ENCODE data around the gene ZNF41.

ZNF41 gene

DNA sequence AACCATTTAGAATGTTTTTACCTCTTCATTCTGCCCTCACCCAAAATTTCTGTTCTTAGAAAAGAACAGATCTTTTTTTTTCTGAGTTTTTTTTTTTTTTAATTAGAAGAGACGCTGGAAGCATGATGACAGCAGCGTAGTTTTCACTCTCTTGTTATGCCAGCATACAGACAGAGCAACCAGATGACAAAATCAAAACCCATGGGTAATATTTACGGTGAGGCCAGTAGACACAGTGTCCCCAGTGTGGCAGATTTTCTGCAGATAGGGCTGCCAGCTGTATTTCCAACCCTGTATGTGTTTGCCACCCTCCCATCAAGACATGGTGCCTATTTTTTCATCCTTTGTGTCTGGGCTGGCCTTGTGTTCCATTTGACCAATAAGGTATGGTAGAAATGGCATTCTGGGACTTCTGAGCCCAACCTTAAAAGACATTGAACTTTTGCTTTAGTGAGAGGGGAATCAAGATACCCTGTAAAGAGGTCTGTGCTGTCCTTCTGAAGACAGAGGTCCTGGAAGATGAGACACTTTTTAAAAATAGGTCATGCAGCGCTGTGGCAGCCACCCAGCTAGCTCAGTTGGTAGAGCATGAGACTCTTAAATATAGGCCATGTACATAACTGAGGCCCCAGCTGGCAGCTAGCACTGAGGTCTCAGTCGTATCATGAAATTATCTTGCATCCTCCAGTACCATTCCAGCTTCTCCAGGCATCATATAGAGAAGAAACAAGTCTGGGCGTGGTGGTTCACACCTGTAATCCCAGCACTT is 6.7 kb upstream of the ZNF41 start:
- DNase-seq, result no peak

DNA sequence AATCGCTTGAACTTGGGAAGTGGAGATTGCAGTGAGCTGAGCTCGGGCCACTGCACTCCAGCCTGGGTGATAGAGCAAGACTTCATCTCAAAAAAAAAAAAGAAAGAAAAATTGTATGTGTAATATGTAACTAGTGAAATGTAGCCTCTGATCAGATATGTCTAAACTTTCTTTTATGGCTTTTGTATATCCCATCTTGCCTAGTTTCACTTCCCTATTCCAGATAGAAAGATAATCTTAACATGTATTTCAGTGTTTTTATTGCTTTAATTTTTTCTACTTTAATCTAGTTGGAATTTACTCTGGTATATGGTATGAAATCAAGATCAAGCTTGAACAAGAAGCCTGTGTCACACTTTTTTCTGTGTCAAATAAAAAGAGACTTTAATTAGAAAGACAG is 1.9 kb upstream of the ZNF41 start:
- peak; percentile 35 for DNase-seq

DNA sequence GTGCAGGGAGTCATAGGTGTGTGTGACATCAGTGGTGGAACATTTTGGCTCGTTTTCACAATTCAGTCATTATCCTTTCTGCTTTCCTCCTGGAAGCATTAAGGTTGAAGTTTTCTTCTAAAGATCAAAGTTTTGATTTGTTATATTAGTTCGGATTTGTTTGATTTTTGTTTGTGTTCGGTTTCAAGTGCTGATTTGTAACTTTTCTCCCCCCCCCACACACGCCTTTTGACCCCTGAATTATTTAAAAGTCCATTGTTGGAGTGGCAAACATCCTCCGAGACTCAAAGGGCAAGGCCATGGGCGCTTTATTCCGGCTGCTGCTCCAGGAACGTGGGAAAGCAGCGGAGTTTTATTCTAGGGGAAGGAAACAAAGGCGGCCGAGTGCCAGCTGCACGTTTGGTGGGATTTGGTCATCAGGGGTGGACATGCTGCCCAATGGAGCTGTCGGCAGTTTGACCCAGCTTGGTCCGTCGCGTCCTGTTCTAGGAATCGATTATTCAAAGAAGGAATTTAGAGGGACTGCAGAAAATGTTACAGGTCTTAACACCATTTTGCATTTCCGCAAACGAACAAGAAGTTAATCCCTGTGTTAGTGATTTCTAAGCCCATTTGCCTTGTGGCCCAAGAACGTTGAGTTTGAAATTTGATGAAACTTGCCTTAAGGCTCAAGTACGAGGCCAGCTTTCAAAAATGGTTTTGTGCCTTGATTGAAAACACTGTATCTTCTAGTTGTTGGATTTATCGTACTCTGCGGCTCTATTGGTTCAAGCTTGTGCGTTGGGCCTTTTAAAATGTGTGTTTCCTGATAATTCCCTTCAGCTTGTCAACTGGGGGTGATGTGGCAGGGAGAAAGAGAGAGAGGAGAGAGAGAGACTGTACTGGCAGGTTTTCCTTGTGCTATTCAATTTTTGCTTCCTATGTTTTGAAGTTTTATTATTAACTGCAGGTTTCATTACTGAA is 565 bp upstream of the ZNF41 start:
- peak; percentile 12 for DNase-seq

GRCh38 chrX:47482065-47482511 is 934 bp downstream of the ZNF41 start:
- DNase-seq, result no peak

- no peak for DNase-seq
Observed at GRCh38 chrX:47481160-47481559, 1.9 kb downstream of the ZNF41 start.

GRCh38 chrX:47480576-47480975 is 2.4 kb downstream of the ZNF41 start:
- no peak for DNase-seq

DNA sequence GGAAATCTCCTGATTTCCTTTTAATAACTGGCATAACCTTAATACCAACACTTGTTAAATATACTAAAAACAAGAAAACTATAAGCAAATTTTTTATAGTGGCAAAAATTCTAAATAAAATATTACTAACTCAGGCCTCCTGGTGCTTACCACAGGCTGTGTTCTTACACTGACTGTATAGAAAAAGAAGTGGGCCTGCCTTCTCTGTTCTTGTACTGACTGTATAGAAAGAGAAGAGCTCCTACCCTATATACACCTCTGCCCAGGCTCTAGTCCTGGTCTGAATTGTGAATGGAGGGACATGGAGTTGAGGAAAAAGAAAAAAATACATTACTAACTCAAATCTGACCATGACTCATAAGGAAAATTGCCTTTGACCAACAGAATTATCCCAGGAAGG is 7.5 kb downstream of the ZNF41 start:
- DNase-seq, result no peak

GRCh38 chrX:47467106-47467505 is 15.9 kb downstream of the ZNF41 start:
- DNase-seq, result no peak

GRCh38 chrX:47460561-47460960 is 22.5 kb downstream of the ZNF41 start:
- DNase-seq, result no peak

DNA sequence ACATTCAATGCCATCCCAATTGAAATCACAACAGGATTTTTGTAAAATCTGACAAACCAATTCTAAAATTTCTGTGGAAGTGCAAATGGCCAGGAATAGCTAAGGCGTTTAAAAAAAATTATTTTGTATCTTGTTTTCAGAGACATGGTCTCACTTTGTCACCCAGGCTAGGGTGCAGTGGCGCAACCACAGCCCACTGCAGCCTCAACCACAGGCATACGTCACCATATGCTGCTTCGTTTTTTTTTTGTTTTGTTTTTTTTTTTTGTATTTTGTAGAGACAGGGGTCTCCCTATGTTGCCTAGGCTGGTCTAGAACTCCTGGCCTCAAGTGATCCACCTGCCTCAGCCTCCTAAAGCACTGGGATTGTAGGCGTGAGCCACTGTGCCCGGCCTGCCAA is 24.5 kb downstream of the ZNF41 start:
- DNase-seq, result no peak

DNA sequence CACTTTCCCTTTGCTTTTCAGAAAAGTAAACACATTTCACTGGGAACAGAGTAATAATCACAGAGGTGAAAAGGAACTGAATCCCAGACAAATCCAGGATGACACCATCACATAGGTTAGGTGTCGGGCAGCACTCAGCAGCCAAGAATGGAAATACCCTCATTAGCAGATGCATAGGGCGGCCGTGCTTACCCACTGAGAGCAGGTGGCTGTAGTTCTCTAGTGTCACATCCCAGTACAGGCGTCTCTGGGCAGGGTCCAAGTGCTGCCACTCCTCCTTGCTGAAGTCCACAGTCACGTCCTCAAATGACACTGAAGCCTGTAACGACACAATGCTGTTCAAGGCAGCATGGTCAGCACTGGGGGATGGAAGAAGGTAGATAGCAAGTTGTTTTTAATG is 26.9 kb downstream of the ZNF41 start:
- no peak for DNase-seq

- no peak for DNase-seq
Observed at GRCh38 chrX:47452112-47452511, 30.9 kb downstream of the ZNF41 start.

DNA sequence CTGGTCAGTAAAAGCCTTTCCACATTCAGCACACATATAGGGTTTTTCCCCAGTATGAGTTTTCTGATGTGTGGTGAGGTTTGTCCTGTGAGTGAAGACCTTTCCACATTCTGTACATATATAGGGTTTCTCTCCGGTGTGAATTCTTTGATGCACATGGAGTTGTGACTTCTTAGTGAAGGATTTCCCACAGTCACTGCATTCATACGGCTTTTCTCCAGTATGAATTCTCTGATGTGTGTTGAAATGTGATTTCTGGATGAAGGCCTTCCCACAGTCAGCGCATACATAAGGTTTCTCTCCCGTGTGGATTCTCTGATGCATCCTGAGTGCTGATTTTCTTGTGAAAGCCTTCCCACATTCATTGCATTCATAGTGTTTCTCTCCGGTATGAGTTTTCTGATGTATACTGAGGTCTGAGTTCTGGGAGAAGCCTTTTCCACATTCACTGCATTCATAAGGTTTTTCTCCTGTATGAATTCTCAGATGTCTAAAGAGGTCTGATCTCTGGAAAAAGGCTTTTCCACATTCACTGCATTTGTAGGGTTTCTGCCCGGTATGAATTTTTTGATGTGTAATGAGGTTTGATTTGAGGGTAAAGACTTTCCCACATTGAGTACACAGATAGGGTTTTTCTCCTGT is 34.7 kb downstream of the ZNF41 start:
- no peak for DNase-seq

DNA sequence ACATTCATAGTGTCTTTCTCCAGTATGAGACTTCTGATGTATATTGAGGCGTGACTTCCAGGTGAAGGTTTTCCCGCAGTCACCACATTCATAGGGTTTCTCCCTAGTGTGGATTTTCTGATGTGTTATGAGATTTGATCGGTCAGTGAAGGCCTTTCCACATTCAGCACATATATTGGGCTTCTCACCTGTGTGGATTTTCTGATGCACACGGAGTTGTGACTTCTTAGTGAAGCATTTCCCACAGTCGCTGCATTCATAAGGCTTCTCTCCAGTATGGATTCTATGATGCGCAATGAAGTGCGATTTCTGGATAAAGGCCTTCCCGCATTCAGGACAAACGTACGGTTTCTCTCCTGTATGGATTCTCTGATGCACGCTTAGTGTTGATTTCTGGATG is 35.4 kb downstream of the ZNF41 start:
- DNase-seq, result no peak

GRCh38 chrX:47446971-47447370 is 36.1 kb downstream of the ZNF41 start:
- no peak for DNase-seq

GRCh38 chrX:47446431-47446830 is 36.6 kb downstream of the ZNF41 start:
- no peak for DNase-seq

DNA sequence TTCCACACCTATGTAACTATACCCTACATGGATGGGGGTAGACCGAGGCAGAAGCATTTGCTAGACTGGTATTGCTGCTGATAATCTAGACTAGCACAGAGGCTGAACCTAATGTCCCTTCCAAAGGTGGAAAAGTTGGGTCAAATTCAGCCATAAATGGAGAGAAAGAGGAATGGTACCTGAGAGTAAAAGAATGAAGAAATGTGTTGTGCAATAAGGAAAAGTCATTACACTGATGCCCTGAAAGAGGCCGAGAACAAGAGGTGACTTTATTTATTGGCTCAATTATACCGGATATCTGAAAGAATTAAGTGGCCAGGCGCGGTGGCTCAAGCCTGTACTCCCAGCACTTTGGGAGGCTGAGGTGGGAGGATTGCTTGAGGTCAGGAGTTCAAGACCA is 52.1 kb downstream of the ZNF41 start:
- no peak for DNase-seq

GRCh38 chrX:47422444-47422843 is 60.6 kb downstream of the ZNF41 start:
- DNase-seq, result no peak

GRCh38 chrX:47420962-47421361 is 62.1 kb downstream of the ZNF41 start:
- no peak for DNase-seq

DNA sequence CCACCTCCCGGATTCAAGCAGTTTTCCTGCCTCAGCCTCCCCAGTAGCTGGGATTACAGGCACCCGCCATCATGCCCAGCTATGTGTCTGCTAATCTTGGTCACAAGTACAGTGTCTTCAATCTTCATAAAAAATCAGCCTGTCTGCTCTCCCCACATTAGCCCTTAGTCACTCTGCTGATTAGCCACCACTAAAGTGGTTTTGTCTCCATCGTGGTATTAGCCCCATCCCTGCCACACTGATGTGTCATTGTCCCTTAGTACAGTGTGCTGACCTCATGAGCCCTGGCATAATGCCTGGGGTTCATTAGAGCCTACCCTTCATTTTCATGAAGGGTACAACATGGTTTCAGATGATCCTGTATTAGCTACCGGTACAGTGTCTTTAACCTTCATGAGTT is 62.8 kb downstream of the ZNF41 start:
- no peak for DNase-seq

GRCh38 chrX:47413179-47413594 is 69.8 kb downstream of the ZNF41 start:
- DNase-seq, result no peak
